Myocyte (in vitro differentiated cells): Measurements from ENCODE around the gene DDAH2. TPM values are rescaled to one million over a fixed set of nuclear protein-coding genes. Genes with fewer than 3 reads are reported as not detected.

Experiments
- DNase-seq: peaks from one replicate; pipeline ENCODE4 v3.0.0-alpha.2; 2012; ENCODE audit warnings: low read depth
- total RNA-seq: library from RNA; depleted of rRNA; stranded (reverse); fragments of >200 nt; gene quantifications from 2 replicates; pipeline ENCODE4 v1.2.3, GENCODE V29; 2014

Gene DDAH2
- total RNA-seq, 1 donor from 2014 or later: 120 TPM

GRCh38 chr6:31761343-31761742 lies 32.2 kb upstream of the DDAH2 start:
- DNase-seq: no peak

- no peak for DNase-seq
Measured at GRCh38 chr6:31760790-31761189, 31.7 kb upstream of the DDAH2 start.

GRCh38 chr6:31758281-31758680 lies 29.2 kb upstream of the DDAH2 start:
- DNase-seq: no peak

GRCh38 chr6:31752739-31753319 lies 23.7 kb upstream of the DDAH2 start:
- DNase-seq: no peak

GRCh38 chr6:31750411-31751022 lies 21.4 kb upstream of the DDAH2 start:
- no peak for DNase-seq

GRCh38 chr6:31749301-31750036 lies 20.4 kb upstream of the DDAH2 start:
- DNase-seq: no peak

GRCh38 chr6:31744422-31744821 lies 15.3 kb upstream of the DDAH2 start:
- DNase-seq: no peak

GRCh38 chr6:31742894-31743293 lies 13.8 kb upstream of the DDAH2 start:
- DNase-seq: no peak

GRCh38 chr6:31741815-31742214 lies 12.7 kb upstream of the DDAH2 start:
- no peak for DNase-seq

- DNase-seq: no peak
Measured at GRCh38 chr6:31740397-31741223, 11.5 kb upstream of the DDAH2 start.

GRCh38 chr6:31739639-31740396 lies 10.7 kb upstream of the DDAH2 start, which contains the start of gene MSH5:
TSS of gene MSH5 (plus strand) at chr6:31740005. CDS start at chr6:31740467, 462 bp downstream.
- DNase-seq: peak; percentile 99

GRCh38 chr6:31737991-31738979 lies 9.2 kb upstream of the DDAH2 start:
- peak; percentile 62 for DNase-seq

- no peak for DNase-seq
Measured at GRCh38 chr6:31737315-31737990, 8.4 kb upstream of the DDAH2 start.

GRCh38 chr6:31736768-31737314 lies 7.7 kb upstream of the DDAH2 start:
- DNase-seq: no peak

- peak; percentile 85 for DNase-seq
Measured at GRCh38 chr6:31736021-31736767, 7.1 kb upstream of the DDAH2 start, which contains the start of gene CLIC1. TSS of gene CLIC1 (minus strand) at chr6:31736530. CDS start at chr6:31736300, 230 bp downstream.

- peak; percentile 81 for DNase-seq
Measured at GRCh38 chr6:31734821-31735406, 5.8 kb upstream of the DDAH2 start.

- peak; percentile 53 for DNase-seq
Measured at GRCh38 chr6:31734247-31734820, 5.2 kb upstream of the DDAH2 start.
